HepG2 (cell line): Measurements from ENCODE around the gene GTF2E1. TPM values are rescaled to one million over a fixed set of nuclear protein-coding genes. Genes with fewer than 3 reads are reported as not detected.

Source experiments
- ATAC-seq: fragments of 200-7000 bp; cut with Tn5 transposase; 3 replicates; pipeline ENCODE4 v1.9.1; 2020; ENCODE audit warnings: mild to moderate bottlenecking, moderate library complexity
- BruUV-seq: library from RNA; stranded (reverse); fragments of 400-500 nt; replicated peaks from 2 replicates; lab custom pipeline; 2021; lab: Mats Ljungman, UMichigan
- CTCF ChIA-PET: fragments of 300-600 bp; formaldehyde crosslinking; extraction: SDS; loops from one replicate; lab custom pipeline; 2021; ENCODE audit warnings: low total read pairs, inconsistent platforms, low intra/inter-chr PET ratio; lab: Yijun Ruan, JAX
- POLR2A ChIA-PET: fragments of 350-600 bp; sonication (Branson Sonifier 250); formaldehyde crosslinking; loops from one replicate; lab custom pipeline; 2020; ENCODE audit warnings: antibody characterized with exemption, inconsistent platforms; lab: Yijun Ruan, JAX
- DNase-seq: peaks from one replicate; pipeline ENCODE4 v3.0.0-alpha.2; 2015; ENCODE audit warnings: low spot score
- FAIRE-seq: peaks from 3 replicates; lab custom pipeline; 2011; peaks lifted over from hg19 to GRCh38; lab: Jason Lieb, UNC
- H2AFZ ChIP-seq: one replicate; pipeline ENCODE4 v1.6.1; 2011; ENCODE audit warnings: low read length, inconsistent platforms
- H3K27ac ChIP-seq: fragments of 300-600 bp; 3 replicates; pipeline ENCODE4 v1.8.0; 2011; ENCODE audit warnings: mixed run types, mild to moderate bottlenecking, mixed read lengths, low read length, inconsistent platforms; ENCODE audit not compliant: insufficient read depth; ENCODE audit errors: extremely low read length
- H3K27me3 ChIP-seq, 2 experiments: fragments of 200-600 bp in 1 of 2; 2 replicates in 1 of 2; 3 replicates in 1 of 2; pipeline versions ENCODE4 v1.6.0 to v1.8.0; 2011; ENCODE audit warnings: low read length in 2 of 2, mild to moderate bottlenecking in 2 of 2, moderate library complexity in 2 of 2, inconsistent platforms in 1 of 2; ENCODE audit not compliant: insufficient read depth in 2 of 2, control insufficient read depth in 1 of 2
- H3K36me3 ChIP-seq, 2 experiments: fragments of 200-600 bp in 1 of 2; replicated peaks in 1 of 2; 2 replicates in 1 of 2; 3 replicates in 1 of 2; pipeline versions ENCODE4 v1.5.1 to v1.8.0; 2011; ENCODE audit warnings: low read length in 2 of 2, inconsistent platforms in 1 of 2; ENCODE audit not compliant: insufficient read depth in 2 of 2, control insufficient read depth in 1 of 2
- H3K4me1 ChIP-seq: 2 replicates; pipeline ENCODE4 v1.5.1; 2012; ENCODE audit warnings: low read length, inconsistent platforms; ENCODE audit not compliant: insufficient read depth
- H3K4me2 ChIP-seq: 2 replicates; pipeline ENCODE4 v1.6.0; 2011; ENCODE audit warnings: low read depth, low read length, inconsistent platforms
- H3K4me3 ChIP-seq, 3 experiments: fragments of 200-600 bp in 1 of 3; sonication (generic), shearing (Covaris generic) in 1 of 3; replicated peaks in 1 of 3; 2 replicates each; pipeline ENCODE4 v1.5.1; 2011 to 2016; ENCODE audit warnings: low read length in 3 of 3, inconsistent platforms in 2 of 3, low read depth in 2 of 3, mild to moderate bottlenecking in 2 of 3, control low read depth in 1 of 3, mixed read lengths in 1 of 3; ENCODE audit not compliant: insufficient read depth in 1 of 3
- H3K79me2 ChIP-seq: one replicate; pipeline ENCODE4 v1.6.1; 2011; ENCODE audit warnings: low read length, inconsistent platforms; ENCODE audit not compliant: insufficient read depth
- H3K9ac ChIP-seq: 2 replicates; pipeline ENCODE4 v1.6.0; 2011; ENCODE audit warnings: mild to moderate bottlenecking, low read depth, low read length, inconsistent platforms; ENCODE audit not compliant: insufficient read depth
- H3K9me3 ChIP-seq: 2 replicates; pipeline ENCODE4 v1.5.1; 2012; ENCODE audit warnings: mild to moderate bottlenecking, low read length
- H4K20me1 ChIP-seq: 2 replicates; pipeline ENCODE4 v1.6.0; 2011; ENCODE audit warnings: inconsistent platforms, mild to moderate bottlenecking, low read length, moderate library complexity; ENCODE audit not compliant: insufficient read depth
- ATAD3A ChIP-seq: sonication (generic); formaldehyde crosslinking; IDR thresholded peaks from 2 replicates; pipeline ENCODE4 v1.4.0; 2020; ENCODE audit warnings: missing genetic modification reagents
- HMGA1 ChIP-seq: sonication (generic); formaldehyde crosslinking; conservative IDR thresholded peaks from 2 replicates; pipeline ENCODE4 v1.4.0; 2020; ENCODE audit warnings: missing genetic modification reagents
- NFE2L2 ChIP-seq: fragments of 150-350 bp; IDR thresholded peaks from 2 replicates; pipeline ENCODE4 v1.6.1; 2014; ENCODE audit warnings: low read length
- ZNF407 ChIP-seq: sonication (generic); formaldehyde crosslinking; IDR thresholded peaks from one replicate; pipeline ENCODE4 v1.5.1; 2020; ENCODE audit warnings: mild to moderate bottlenecking, missing genetic modification reagents; ENCODE audit errors: not compliant biosample characterization
- WGBS: methylation state at CpG from one replicate; pipeline ENCODE4 v1.1.6; 2017; ENCODE audit warnings: low lambda C conversion rate; 5-methylcytosine and 5-hydroxymethylcytosine counted together
- in situ Hi-C: cut with HindIII; loops from 2 replicates; pipeline ENCODE4 v1.10.0; 2017; ENCODE audit warnings: low pct_unique_long_range_greater_than_20kb; ENCODE audit not compliant: extremely low pct_ligation_motif_present
- intact Hi-C: fragments of 100-400 bp; cut with micrococcal nuclease; formaldehyde crosslinking; loops from one replicate; pipeline ENCODE4 v1.10.0; 2022; ENCODE audit not compliant: unreplicated experiment
- polyA plus RNA-seq, 8 experiments: library from polyadenylated mRNA; depleted of rRNA in 3 of 8; stranded (reverse) in 7 of 8; unstranded in 1 of 8; fragments of >200 nt; fragmentation: Illumina TruSeq in 4 of 8; extraction: Trizol in 4 of 8; gene quantifications; 2 replicates each; pipeline versions ENCODE4 v1.2.1 to v1.2.3, GENCODE V29; 2011 to 2016; ENCODE audit warnings: low read depth in 4 of 8, missing spikeins in 1 of 8, mixed read lengths in 1 of 8; ENCODE audit not compliant: insufficient read depth in 1 of 8
- total RNA-seq, 5 experiments: library from RNA; depleted of rRNA; stranded (reverse); fragments of >200 nt; fragmentation: Illumina TruSeq; extraction: Trizol; gene quantifications; 2 replicates each; pipeline ENCODE4 v1.2.3, GENCODE V29; 2016; ENCODE audit warnings: low read depth in 1 of 5
- TF ChIP-seq, protein P1 (sequence below): sonication (generic); formaldehyde crosslinking; IDR thresholded peaks from 2 replicates; pipeline ENCODE4 v1.5.1; 2020; ENCODE audit warnings: missing genetic modification reagents, mild to moderate bottlenecking, borderline replicate concordance

The GTF2E1 gene
- total and polyA plus RNA-seq, 2 of the 13 experiments (the other 11 are each of a cell fraction or from before 2014, with no cell fraction given), result 7.7 to 21.5 TPM

DNA sequence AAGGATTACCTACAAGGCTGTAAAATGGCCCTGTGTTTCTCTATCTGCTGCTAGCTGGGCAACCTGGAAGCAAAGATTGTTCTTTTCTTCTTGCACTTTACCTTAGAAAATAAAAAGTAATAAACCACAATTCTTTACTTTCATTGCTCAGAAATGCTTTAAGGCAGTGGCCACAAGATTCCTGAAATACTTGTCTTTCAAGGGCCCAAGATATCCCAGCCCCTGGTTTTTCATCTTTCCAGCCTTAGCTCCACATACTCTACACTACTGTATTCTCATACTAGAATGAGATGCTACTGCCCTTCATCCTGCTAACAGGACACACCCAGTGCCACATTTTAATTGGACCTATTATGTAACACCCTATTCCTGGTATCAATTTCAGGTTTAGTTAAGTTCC is 78.9 kb downstream of the GTF2E1 start (continued):
- TF ChIP-seq, protein P1, sequence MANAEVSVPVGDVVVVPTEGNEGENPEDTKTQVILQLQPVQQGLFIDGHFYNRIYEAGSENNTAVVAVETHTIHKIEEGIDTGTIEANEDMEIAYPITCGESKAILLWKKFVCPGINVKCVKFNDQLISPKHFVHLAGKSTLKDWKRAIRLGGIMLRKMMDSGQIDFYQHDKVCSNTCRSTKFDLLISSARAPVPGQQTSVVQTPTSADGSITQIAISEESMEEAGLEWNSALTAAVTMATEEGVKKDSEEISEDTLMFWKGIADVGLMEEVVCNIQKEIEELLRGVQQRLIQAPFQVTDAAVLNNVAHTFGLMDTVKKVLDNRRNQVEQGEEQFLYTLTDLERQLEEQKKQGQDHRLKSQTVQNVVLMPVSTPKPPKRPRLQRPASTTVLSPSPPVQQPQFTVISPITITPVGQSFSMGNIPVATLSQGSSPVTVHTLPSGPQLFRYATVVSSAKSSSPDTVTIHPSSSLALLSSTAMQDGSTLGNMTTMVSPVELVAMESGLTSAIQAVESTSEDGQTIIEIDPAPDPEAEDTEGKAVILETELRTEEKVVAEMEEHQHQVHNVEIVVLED (CRISPR knock-in tag), result no peak

GRCh38 chr3:120823156-120823555 is 80.6 kb downstream of the GTF2E1 start:
- POLR2A ChIA-PET, result no interaction called here
- in situ Hi-C loops, result no loop called here
- TF ChIP-seq NFE2L2 (no peak), ZNF407 (no peak), HMGA1 (CRISPR knock-in tag) (no peak), ATAD3A (CRISPR knock-in tag) (no peak)
- TF ChIP-seq, all 625 proteins: peak for 0
- no peak for FAIRE-seq
- H3K27ac ChIP-seq, result no peak overlapping the region
- intact Hi-C loops, result no loop called here
- H2AFZ ChIP-seq, result no peak overlapping the region
- H4K20me1 ChIP-seq, result no peaks in the 10 kb centered on the region
- no peak overlapping the region for H3K9ac ChIP-seq
- no peak overlapping the region for H3K4me3 ChIP-seq
- H3K36me3 ChIP-seq, result no peaks in the 10 kb centered on the region
- H3K27me3 ChIP-seq, result no peaks in the 10 kb centered on the region; a peak in 1 of 5 replicates
- no peak overlapping the region for H3K4me2 ChIP-seq
- CTCF ChIA-PET, result no interaction called here
- 24% methylated on average over 3 of the region's 3 CpGs for WGBS
- H3K4me1 ChIP-seq, result peaks cover 5% of the 10 kb centered on the region; the same call in 1 of the 2 replicates
- ATAC-seq, result no peak
- BruUV-seq, result no TSS peak
- H3K9me3 ChIP-seq, result no peaks in the 10 kb centered on the region
- H3K79me2 ChIP-seq, result no peaks in the 10 kb centered on the region
- DNase-seq, result no peak
